ENCODE measurements around the gene ALOX5AP.
A peak's percentile ranks its signal among the peaks of the same experiment; 100 is the strongest.

The ALOX5AP gene

GRCh38 chr13:30739761-30740642 is 4.7 kb downstream of the ALOX5AP start:
- TF ChIP-seq CTCF (IDR thresholded peaks at IDR 0.05; ENCODE audit: control extremely low read depth, extremely low read depth, low read depth, missing control alignments), result no peak
- ChIA-PET CTCF (interaction anchor here (1.1 to 1.9 kb wide), 4 partner anchors 13 to 68 kb away, joined by 4 to 7 read pairs (median 4); no protein-coding TSS in a partner anchor), POLR2A (no interaction called here)
- peak; percentile 53 for DNase-seq (ENCODE audit: extremely low spot score)

GRCh38 chr13:30742901-30743300 is 7.6 kb downstream of the ALOX5AP start:
- no peak for DNase-seq (ENCODE audit: extremely low spot score)
- TF ChIP-seq CTCF (IDR thresholded peaks at IDR 0.05; ENCODE audit: control extremely low read depth, extremely low read depth, low read depth, missing control alignments), result no peak
- ChIA-PET CTCF (interaction anchor here (0.8 kb wide), 1 partner anchor 24 kb away, joined by 3 read pairs; no protein-coding TSS in a partner anchor), POLR2A (no interaction called here)

GRCh38 chr13:30743319-30744055 is 8.1 kb downstream of the ALOX5AP start:
- POLR2A ChIA-PET, result no interaction called here
- DNase-seq (ENCODE audit: extremely low spot score), result no peak
- TF ChIP-seq CTCF (IDR thresholded peaks at IDR 0.05; ENCODE audit: control extremely low read depth, extremely low read depth, low read depth, missing control alignments), result no peak
- CTCF ChIA-PET, result interaction anchor here (0.8 to 1.0 kb wide), 2 partner anchors 23 to 25 kb away, joined by 3 read pairs; no protein-coding TSS in a partner anchor

GRCh38 chr13:30744056-30744680 is 8.8 kb downstream of the ALOX5AP start:
- TF ChIP-seq CTCF (IDR thresholded peaks at IDR 0.05; ENCODE audit: control extremely low read depth, extremely low read depth, low read depth, missing control alignments), result no peak
- POLR2A ChIA-PET, result no interaction called here
- DNase-seq (ENCODE audit: extremely low spot score), result peak; percentile 88
- CTCF ChIA-PET, result interaction anchor here (1.0 kb wide), 1 partner anchor 25 kb away, joined by 3 read pairs; no protein-coding TSS in a partner anchor

- POLR2A ChIA-PET, result no interaction called here
- CTCF ChIA-PET, result no interaction called here
- DNase-seq (ENCODE audit: extremely low spot score), result no peak
- no peak for TF ChIP-seq CTCF (IDR thresholded peaks at IDR 0.05; ENCODE audit: control extremely low read depth, extremely low read depth, low read depth, missing control alignments)
Measured at GRCh38 chr13:30744681-30745077, 9.3 kb downstream of the ALOX5AP start.

All from GM10248 (cell line).